ENCODE measurements around the gene PTPN2.
"Not testable (repeated sequence)": the region's sequence is repeated elsewhere in the genome, so short reads cannot be mapped to it uniquely, and the experiment has no call there.

DNA sequence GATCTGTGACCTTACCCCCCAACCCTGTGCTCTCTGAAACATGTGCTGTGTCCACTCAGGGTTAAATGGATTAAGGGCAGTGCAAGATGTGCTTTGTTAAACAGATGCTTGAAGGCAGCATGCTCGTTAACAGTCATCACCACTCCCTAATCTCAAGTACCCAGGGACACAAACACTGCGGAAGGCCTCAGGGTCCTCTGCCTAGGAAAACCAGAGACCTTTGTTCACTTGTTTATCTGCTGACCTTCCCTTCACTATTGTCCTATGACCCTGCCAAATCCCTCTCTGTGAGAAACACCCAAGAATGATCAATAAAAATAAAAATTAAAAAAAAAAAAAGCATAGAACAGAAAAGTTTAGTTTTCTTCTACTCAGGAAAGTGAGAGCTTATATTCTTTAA lies 9.0 kb downstream of the PTPN2 start:
- TF ChIP-seq ZNF311 (tag by site-specific recombination; IDR thresholded peaks at IDR 0.05; ENCODE audit: borderline replicate concordance); ZNF324 (tag by site-specific recombination; IDR thresholded peaks at IDR 0.05): not testable (repeated sequence)
- TF ChIP-seq, protein P1, sequence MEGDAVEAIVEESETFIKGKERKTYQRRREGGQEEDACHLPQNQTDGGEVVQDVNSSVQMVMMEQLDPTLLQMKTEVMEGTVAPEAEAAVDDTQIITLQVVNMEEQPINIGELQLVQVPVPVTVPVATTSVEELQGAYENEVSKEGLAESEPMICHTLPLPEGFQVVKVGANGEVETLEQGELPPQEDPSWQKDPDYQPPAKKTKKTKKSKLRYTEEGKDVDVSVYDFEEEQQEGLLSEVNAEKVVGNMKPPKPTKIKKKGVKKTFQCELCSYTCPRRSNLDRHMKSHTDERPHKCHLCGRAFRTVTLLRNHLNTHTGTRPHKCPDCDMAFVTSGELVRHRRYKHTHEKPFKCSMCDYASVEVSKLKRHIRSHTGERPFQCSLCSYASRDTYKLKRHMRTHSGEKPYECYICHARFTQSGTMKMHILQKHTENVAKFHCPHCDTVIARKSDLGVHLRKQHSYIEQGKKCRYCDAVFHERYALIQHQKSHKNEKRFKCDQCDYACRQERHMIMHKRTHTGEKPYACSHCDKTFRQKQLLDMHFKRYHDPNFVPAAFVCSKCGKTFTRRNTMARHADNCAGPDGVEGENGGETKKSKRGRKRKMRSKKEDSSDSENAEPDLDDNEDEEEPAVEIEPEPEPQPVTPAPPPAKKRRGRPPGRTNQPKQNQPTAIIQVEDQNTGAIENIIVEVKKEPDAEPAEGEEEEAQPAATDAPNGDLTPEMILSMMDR (tag by site-specific recombination; IDR thresholded peaks at IDR 0.05) = not testable (repeated sequence)
- TF ChIP-seq, protein P2, sequence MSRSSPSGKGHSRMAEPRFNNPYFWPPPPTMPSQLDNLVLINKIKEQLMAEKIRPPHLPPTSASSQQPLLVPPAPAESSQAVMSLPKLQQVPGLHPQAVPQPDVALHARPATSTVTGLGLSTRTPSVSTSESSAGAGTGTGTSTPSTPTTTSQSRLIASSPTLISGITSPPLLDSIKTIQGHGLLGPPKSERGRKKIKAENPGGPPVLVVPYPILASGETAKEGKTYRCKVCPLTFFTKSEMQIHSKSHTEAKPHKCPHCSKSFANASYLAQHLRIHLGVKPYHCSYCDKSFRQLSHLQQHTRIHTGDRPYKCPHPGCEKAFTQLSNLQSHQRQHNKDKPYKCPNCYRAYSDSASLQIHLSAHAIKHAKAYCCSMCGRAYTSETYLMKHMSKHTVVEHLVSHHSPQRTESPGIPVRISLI (tag by site-specific recombination; IDR thresholded peaks at IDR 0.05) = not testable (repeated sequence)
